MM.1S (cell line): ENCODE data around the gene CD1C.
"Not testable (repeated sequence)": the region's sequence is repeated elsewhere in the genome, so short reads cannot be mapped to it uniquely, and the experiment has no call there.

ENCODE experiments used
- DNase-seq: peaks from one replicate; pipeline ENCODE4 v3.0.0-alpha.2; 2015
- H2AFZ ChIP-seq: fragments of 300-600 bp; sonication (generic); 2 replicates; pipeline ENCODE4 v1.6.0; 2016; ENCODE audit warnings: antibody characterized with exemption, low read length
- H3F3A ChIP-seq: fragments of 300-600 bp; sonication (generic); 2 replicates; pipeline ENCODE4 v1.6.1; 2016; ENCODE audit warnings: mild to moderate bottlenecking, antibody characterized with exemption, low read length, moderate library complexity, mixed read lengths; ENCODE audit not compliant: insufficient read depth
- H3K27ac ChIP-seq: fragments of 300-600 bp; sonication (generic); 2 replicates; pipeline ENCODE4 v1.5.1; 2016; ENCODE audit warnings: mild to moderate bottlenecking, low read length
- H3K27me3 ChIP-seq: fragments of 300-600 bp; sonication (generic); replicated peaks from 2 replicates; pipeline ENCODE4 v1.6.0; 2016; ENCODE audit warnings: low read length; ENCODE audit not compliant: insufficient read depth
- H3K36me3 ChIP-seq: fragments of 300-600 bp; sonication (generic); replicated peaks from 2 replicates; pipeline ENCODE4 v1.6.1; 2016; ENCODE audit warnings: mild to moderate bottlenecking, low read length, mixed read lengths; ENCODE audit not compliant: insufficient read depth
- H3K4me1 ChIP-seq: fragments of 300-600 bp; sonication (generic); 2 replicates; pipeline ENCODE4 v1.6.1; 2016; ENCODE audit warnings: low read length, mixed read lengths
- H3K4me2 ChIP-seq: fragments of 300-600 bp; sonication (generic); 2 replicates; pipeline ENCODE4 v1.6.0; 2016; ENCODE audit warnings: low read depth, low read length
- H3K4me3 ChIP-seq: fragments of 300-600 bp; sonication (generic); 2 replicates; pipeline ENCODE4 v1.5.1; 2016; ENCODE audit warnings: low read length, mixed read lengths
- H3K79me2 ChIP-seq: fragments of 300-600 bp; sonication (generic); 2 replicates; pipeline ENCODE4 v1.6.1; 2016; ENCODE audit warnings: mixed run types, low read length, mixed read lengths
- H3K9ac ChIP-seq: fragments of 300-600 bp; sonication (generic); 2 replicates; pipeline ENCODE4 v1.6.1; 2016; ENCODE audit warnings: low read length, mixed read lengths
- H3K9me2 ChIP-seq: fragments of 300-600 bp; sonication (generic); replicated peaks from 2 replicates; pipeline ENCODE4 v1.6.1; 2016; ENCODE audit warnings: mild to moderate bottlenecking, low read length, mixed read lengths; ENCODE audit not compliant: insufficient read depth
- H3K9me3 ChIP-seq: fragments of 300-600 bp; sonication (generic); replicated peaks from 2 replicates; pipeline ENCODE4 v1.6.1; 2016; ENCODE audit warnings: mild to moderate bottlenecking, low read length, mixed read lengths; ENCODE audit not compliant: insufficient read depth
- H4K20me1 ChIP-seq: fragments of 300-600 bp; sonication (generic); 2 replicates; pipeline ENCODE4 v1.6.1; 2016; ENCODE audit warnings: mild to moderate bottlenecking, low read length, moderate library complexity, mixed read lengths; ENCODE audit not compliant: insufficient read depth
- EZH2 ChIP-seq: fragments of 300-600 bp; sonication (generic); optimal IDR thresholded peaks from 2 replicates; pipeline ENCODE3; 2017; ENCODE audit warnings: low read depth, mild to moderate bottlenecking, antibody characterized with exemption, low read length, mixed read lengths
- EZH2phosphoT487 ChIP-seq: fragments of 300-600 bp; sonication (generic); IDR thresholded peaks from 2 replicates; pipeline ENCODE4 v1.6.1; 2018; ENCODE audit warnings: antibody characterized with exemption, low read length
- TF ChIP-seq, protein P1 (sequence below): fragments of 300-600 bp; sonication (generic); IDR thresholded peaks from 2 replicates; pipeline ENCODE4 v1.5.1; 2016; ENCODE audit warnings: antibody characterized with exemption, low read length, mixed read lengths

The CD1C gene

DNA sequence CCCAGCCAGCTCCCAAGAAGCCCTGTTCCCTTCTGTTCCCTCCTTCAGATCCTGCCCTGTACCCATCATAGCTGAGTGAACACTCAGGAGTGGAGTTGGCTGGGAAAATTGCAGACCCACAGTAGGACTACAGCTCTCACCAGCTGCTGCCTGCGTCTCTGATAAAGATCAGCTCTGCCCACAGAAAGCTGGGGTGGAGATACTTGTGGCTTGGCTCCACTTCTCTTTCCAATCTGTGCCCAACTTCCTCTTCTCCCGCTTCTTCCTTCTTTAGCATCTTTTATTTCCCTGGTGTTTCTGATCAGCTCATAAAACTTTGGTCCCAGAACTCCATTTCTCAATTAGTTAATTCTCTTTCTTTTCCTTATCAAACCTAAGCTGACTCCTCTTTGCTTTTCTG, 41.0 kb upstream of the CD1C start:
- Histone ChIP-seq H3K4me3 (no peak overlapping the region), H3K4me1 (peaks cover 16% of the 10 kb centered on the region), H2AFZ (no peak overlapping the region), H3K9ac (no peak overlapping the region), H3K9me2 (no peaks in the 10 kb centered on the region), H3K27ac (no peak overlapping the region), H3K4me2 (peak overlapping the region; percentile 13; the same call in 1 of the 2 replicates), H3K79me2 (no peaks in the 10 kb centered on the region), H3F3A (no peaks in the 10 kb centered on the region), H3K36me3 (no peaks in the 10 kb centered on the region), H3K9me3 (no peaks in the 10 kb centered on the region), H4K20me1 (no peaks in the 10 kb centered on the region; the same call in 1 of the 2 replicates), H3K27me3 (peaks cover 77% of the 10 kb centered on the region)
- no peak for DNase-seq
- TF ChIP-seq, protein P1, sequence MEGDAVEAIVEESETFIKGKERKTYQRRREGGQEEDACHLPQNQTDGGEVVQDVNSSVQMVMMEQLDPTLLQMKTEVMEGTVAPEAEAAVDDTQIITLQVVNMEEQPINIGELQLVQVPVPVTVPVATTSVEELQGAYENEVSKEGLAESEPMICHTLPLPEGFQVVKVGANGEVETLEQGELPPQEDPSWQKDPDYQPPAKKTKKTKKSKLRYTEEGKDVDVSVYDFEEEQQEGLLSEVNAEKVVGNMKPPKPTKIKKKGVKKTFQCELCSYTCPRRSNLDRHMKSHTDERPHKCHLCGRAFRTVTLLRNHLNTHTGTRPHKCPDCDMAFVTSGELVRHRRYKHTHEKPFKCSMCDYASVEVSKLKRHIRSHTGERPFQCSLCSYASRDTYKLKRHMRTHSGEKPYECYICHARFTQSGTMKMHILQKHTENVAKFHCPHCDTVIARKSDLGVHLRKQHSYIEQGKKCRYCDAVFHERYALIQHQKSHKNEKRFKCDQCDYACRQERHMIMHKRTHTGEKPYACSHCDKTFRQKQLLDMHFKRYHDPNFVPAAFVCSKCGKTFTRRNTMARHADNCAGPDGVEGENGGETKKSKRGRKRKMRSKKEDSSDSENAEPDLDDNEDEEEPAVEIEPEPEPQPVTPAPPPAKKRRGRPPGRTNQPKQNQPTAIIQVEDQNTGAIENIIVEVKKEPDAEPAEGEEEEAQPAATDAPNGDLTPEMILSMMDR, result no peak
- no peak for TF ChIP-seq EZH2phosphoT487
- no peak for TF ChIP-seq EZH2

DNA sequence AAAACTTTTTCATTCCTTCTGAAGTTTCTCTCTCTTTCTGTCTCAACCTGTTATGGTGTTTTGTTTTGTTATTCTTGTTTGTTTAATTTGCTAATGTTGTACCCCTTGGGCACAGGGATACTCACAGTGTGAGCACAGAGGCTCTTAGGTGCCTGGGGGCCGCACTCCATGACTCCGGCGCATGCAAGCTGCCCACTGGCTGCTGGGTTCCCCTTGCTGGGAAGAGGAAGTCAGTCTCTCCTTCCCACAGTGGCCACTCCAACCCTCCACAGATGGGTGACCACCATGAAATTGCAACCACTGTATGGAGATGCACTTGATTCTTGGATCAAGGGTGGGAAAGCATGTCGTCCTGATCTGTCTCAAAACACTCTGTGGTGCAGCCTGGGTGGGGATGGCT, 40.1 kb upstream of the CD1C start:
- Histone ChIP-seq H3K27me3 (peaks cover 69% of the 10 kb centered on the region), H3K9ac (no peak overlapping the region), H3K4me3 (no peak overlapping the region), H3K36me3 (no peaks in the 10 kb centered on the region), H3K9me2 (no peaks in the 10 kb centered on the region), H3K4me1 (peaks cover 16% of the 10 kb centered on the region), H4K20me1 (no peaks in the 10 kb centered on the region; the same call in 1 of the 2 replicates), H3K79me2 (no peaks in the 10 kb centered on the region), H3K27ac (no peak overlapping the region), H3F3A (no peaks in the 10 kb centered on the region), H3K4me2 (no peak overlapping the region), H3K9me3 (no peaks in the 10 kb centered on the region), H2AFZ (no peak overlapping the region)
- no peak for DNase-seq
- TF ChIP-seq EZH2phosphoT487, result no peak
- no peak for TF ChIP-seq EZH2
- TF ChIP-seq, protein P1, result no peak

DNA sequence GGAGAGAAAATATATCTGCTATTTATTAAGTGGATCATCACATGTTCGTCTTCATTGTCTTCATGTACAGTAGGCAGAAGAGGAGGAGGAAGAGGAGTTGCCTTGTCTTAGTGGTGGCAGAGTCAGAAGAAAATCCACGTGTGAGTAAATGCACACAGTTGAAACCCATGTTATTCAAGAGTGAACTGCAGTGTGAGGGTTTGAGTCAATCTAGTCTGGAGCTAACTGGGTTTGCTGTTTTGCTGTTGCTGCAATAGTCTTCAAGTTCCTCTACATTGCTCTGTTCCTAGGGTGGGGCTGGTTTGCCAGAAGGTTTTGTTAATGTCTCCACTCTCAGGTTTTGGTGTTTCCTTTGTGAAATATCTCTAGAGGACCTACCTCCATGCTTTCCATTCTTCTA, 38.6 kb upstream of the CD1C start:
- Histone ChIP-seq H3K4me1 (peaks cover 16% of the 10 kb centered on the region), H3F3A (no peaks in the 10 kb centered on the region), H3K27ac (no peak overlapping the region), H3K79me2 (no peaks in the 10 kb centered on the region), H3K9me2 (no peaks in the 10 kb centered on the region), H3K4me2 (no peak overlapping the region), H4K20me1 (no peaks in the 10 kb centered on the region; the same call in 1 of the 2 replicates), H3K4me3 (no peak overlapping the region), H2AFZ (no peak overlapping the region), H3K27me3 (peaks cover 53% of the 10 kb centered on the region), H3K9me3 (no peaks in the 10 kb centered on the region), H3K9ac (no peak overlapping the region), H3K36me3 (no peaks in the 10 kb centered on the region)
- TF ChIP-seq EZH2, result no peak
- TF ChIP-seq, protein P1, result no peak
- no peak for DNase-seq

DNA sequence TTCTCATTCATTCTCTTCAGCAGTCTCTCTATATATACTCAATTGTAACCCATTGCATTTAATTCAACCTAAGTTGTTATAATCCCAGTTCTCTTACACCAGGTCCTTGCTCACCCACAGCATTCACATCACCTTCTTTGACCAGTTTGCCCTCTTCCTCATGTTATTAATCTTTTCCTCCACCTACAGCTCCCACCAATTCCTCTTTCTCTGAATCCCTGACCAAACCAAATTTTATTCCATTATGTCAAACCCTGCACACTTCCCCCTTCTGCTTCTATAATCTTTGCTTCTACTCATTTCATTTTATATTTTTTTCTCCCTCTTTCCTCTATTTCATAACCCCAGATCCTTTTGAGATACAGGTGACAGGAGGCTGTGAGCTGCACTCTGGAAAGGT, 34.1 kb upstream of the CD1C start:
- Histone ChIP-seq H4K20me1 (no peaks in the 10 kb centered on the region), H3K4me1 (no peaks in the 10 kb centered on the region), H3K4me2 (no peak overlapping the region), H3K9me3 (no peaks in the 10 kb centered on the region), H3K9me2 (no peaks in the 10 kb centered on the region), H3K27ac (no peak overlapping the region), H3K79me2 (no peaks in the 10 kb centered on the region), H3K4me3 (no peak overlapping the region), H3K27me3 (peaks cover 12% of the 10 kb centered on the region), H2AFZ (no peak overlapping the region), H3K9ac (no peak overlapping the region), H3F3A (no peaks in the 10 kb centered on the region), H3K36me3 (no peaks in the 10 kb centered on the region)
- no peak for DNase-seq
- TF ChIP-seq EZH2, result no peak

DNA sequence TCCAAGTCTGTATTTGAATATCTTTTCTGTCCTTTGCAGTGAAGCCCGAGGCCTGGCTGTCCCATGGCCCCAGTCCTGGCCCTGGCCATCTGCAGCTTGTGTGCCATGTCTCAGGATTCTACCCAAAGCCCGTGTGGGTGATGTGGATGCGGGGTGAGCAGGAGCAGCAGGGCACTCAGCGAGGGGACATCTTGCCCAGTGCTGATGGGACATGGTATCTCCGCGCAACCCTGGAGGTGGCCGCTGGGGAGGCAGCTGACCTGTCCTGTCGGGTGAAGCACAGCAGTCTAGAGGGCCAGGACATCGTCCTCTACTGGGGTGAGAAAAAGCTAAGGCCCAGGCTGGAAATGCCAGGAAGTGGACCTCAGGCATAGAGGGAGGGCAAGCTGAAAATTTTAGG, 33.0 kb upstream of the CD1C start:
- not testable (repeated sequence) for H3K4me2 ChIP-seq, H3K27me3 ChIP-seq, H3K27ac ChIP-seq, H3F3A ChIP-seq, H3K9me2 ChIP-seq, H3K4me1 ChIP-seq, H3K9ac ChIP-seq, H3K36me3 ChIP-seq, H3K9me3 ChIP-seq, DNase-seq, H4K20me1 ChIP-seq, H3K79me2 ChIP-seq, H2AFZ ChIP-seq, H3K4me3 ChIP-seq
